ENCODE measurements around the gene SSBP2. TPM values are rescaled to one million over a fixed set of nuclear protein-coding genes. Genes with fewer than 3 reads are reported as not detected.

SSBP2 gene
- total and polyA plus RNA-seq, 2 of the 8 experiments (the other 6 are each of a cell fraction or from before 2014, with no cell fraction given), result 21.5 to 36.2 TPM

GRCh38 chr5:81761970-81762369 is 11.1 kb upstream of the SSBP2 start:
- Histone ChIP-seq H3K4me2 (ENCODE audit: insufficient read depth in 1 of 2, low read depth in 2 of 2, low read length in 2 of 2) (no peak overlapping the region), H3K79me1 (ENCODE audit: low read depth, low read length) (no peaks in the 10 kb centered on the region; the same call in 1 of the 2 replicates), H3K14ac (ENCODE audit: insufficient read length) (no peak overlapping the region), H3K4me3 (ENCODE audit: extremely low read depth in 1 of 4, insufficient read depth in 2 of 4, low read depth in 3 of 4, low read length in 4 of 4) (no peak overlapping the region), H3K23me2 (ENCODE audit: low read depth, low read length) (no peaks in the 10 kb centered on the region; the same call in 1 of the 2 replicates), H4K91ac (replicated peaks; ENCODE audit: insufficient read length, low read length) (no peak overlapping the region), H4K8ac (ENCODE audit: extremely low read depth, insufficient read depth, low read length) (no peak overlapping the region), H3K36me3 (ENCODE audit: control insufficient read depth in 2 of 4, insufficient read depth in 4 of 4, low read length in 3 of 4) (no peaks in the 10 kb centered on the region), H3K27ac (ENCODE audit: low read depth, low read length) (no peak overlapping the region), H3K9me3 (ENCODE audit: insufficient read depth in 2 of 2, low read depth in 1 of 2, low read length in 1 of 2) (no peaks in the 10 kb centered on the region), H3K27me3 (replicated peaks in 1 of 4; ENCODE audit: control insufficient read depth in 3 of 4, extremely low read depth in 1 of 4, insufficient read depth in 3 of 4, low read length in 3 of 4) (no peaks in the 10 kb centered on the region), H3K23ac (ENCODE audit: insufficient read length) (no peak overlapping the region), H4K20me1 (replicated peaks in 1 of 2; ENCODE audit: control insufficient read depth in 1 of 2, insufficient read depth in 2 of 2, low read length in 2 of 2) (no peaks in the 10 kb centered on the region), H3K9ac (replicated peaks in 1 of 4; ENCODE audit: extremely low read depth in 1 of 4, low read depth in 3 of 4, low read length in 3 of 4) (no peak overlapping the region), H3K56ac (replicated peaks; ENCODE audit: insufficient read length, low read depth, low read length) (no peak overlapping the region), H2BK20ac (ENCODE audit: low read length) (no peak overlapping the region), H3K79me2 (ENCODE audit: control insufficient read depth in 1 of 2, insufficient read depth in 2 of 2, low read length in 2 of 2) (no peaks in the 10 kb centered on the region), H4K5ac (ENCODE audit: insufficient read length, low read depth, low read length) (no peak overlapping the region), H2BK5ac (ENCODE audit: low read depth, low read length) (no peak overlapping the region), H2BK120ac (replicated peaks; ENCODE audit: low read depth, low read length) (no peak overlapping the region), H3K4ac (replicated peaks; ENCODE audit: insufficient read length, low read depth, low read length) (no peak overlapping the region), H2BK15ac (ENCODE audit: low read length) (no peak overlapping the region), H3K4me1 (replicated peaks in 1 of 4; ENCODE audit: control insufficient read depth in 3 of 4, insufficient read depth in 4 of 4, low read length in 3 of 4) (peaks cover 0 to 8% (median 3%) of the 10 kb centered on the region in 4 experiments; a peak in 3 of 7 replicates), H2AK5ac (ENCODE audit: low read depth, low read length) (no peak overlapping the region), H2AFZ (ENCODE audit: low read length) (no peak overlapping the region), H2BK12ac (ENCODE audit: low read depth, low read length) (no peak overlapping the region), H3K18ac (ENCODE audit: extremely low read depth, low read length) (no peak overlapping the region)
- FAIRE-seq (no peak), DNase-seq (ENCODE audit: low read depth in 1 of 2, low spot score in 2 of 2) (no peak)
- CTCF ChIA-PET (ENCODE audit: partially characterized antibody), result interaction anchor here (0.7 to 1.8 kb wide), 5 partner anchors 10 to 493 kb away, joined by 3 to 5 read pairs (median 3); no protein-coding TSS in a partner anchor
- WGBS, 2 experiments (ENCODE audit: extremely low coverage in 1 of 2, insufficient coverage in 1 of 2, insufficient read length in 1 of 2, insufficient replicate concordance in 2 of 2, low coverage in 1 of 2, low lambda C conversion rate in 2 of 2, missing lambda C conversion rate in 1 of 2), result 97% methylated on average over 1 of the region's 1 CpG; no CpG with 5 or more reads in 1 of the 2 experiments
- POLR2A ChIA-PET (ENCODE audit: partially characterized antibody), result interaction anchor here (0.7 to 1.3 kb wide), 2 partner anchors 11 to 512 kb away, joined by 3 read pairs; partner anchors contain the start of gene SSBP2
- TF ChIP-seq PHF8 (conservative IDR thresholded peaks at IDR 0.05; ENCODE audit: low read depth, low read length), result no peak
- TF ChIP-seq POU5F1 (IDR thresholded peaks at IDR 0.05; ENCODE audit: low read depth, low read length), result no peak
- no peak for TF ChIP-seq HDAC2 (IDR thresholded peaks at IDR 0.05; ENCODE audit: borderline replicate concordance in 1 of 2, low read depth in 2 of 2, low read length in 2 of 2)
- TF ChIP-seq EZH2 (IDR thresholded peaks at IDR 0.05; ENCODE audit: low read depth, low read length, severe bottlenecking), result no peak
- no peak for TF ChIP-seq BACH1 (IDR thresholded peaks at IDR 0.05; ENCODE audit: low read length)
- no peak for TF ChIP-seq SRF (IDR thresholded peaks at IDR 0.05; ENCODE audit: low read depth, low read length)
- no peak for TF ChIP-seq GTF2F1 (IDR thresholded peaks at IDR 0.05; ENCODE audit: borderline replicate concordance, low read depth, low read length)
- no peak for TF ChIP-seq BRCA1 (IDR thresholded peaks at IDR 0.05; ENCODE audit: low read depth, low read length)
- no peak for TF ChIP-seq TAF1 (IDR thresholded peaks at IDR 0.05; ENCODE audit: low read depth, low read length)
- TF ChIP-seq ATF2 (IDR thresholded peaks at IDR 0.05; ENCODE audit: low read length), result no peak
- no peak for TF ChIP-seq JUN (IDR thresholded peaks at IDR 0.05; ENCODE audit: low read depth, low read length)
- no peak for TF ChIP-seq GABPA (IDR thresholded peaks at IDR 0.05; ENCODE audit: borderline replicate concordance, insufficient read depth, low read length)
